Measurements from ENCODE around the gene DNLZ.

Gene DNLZ

GRCh38 chr9:136311051-136312008 is 52.2 kb downstream of the DNLZ start:
- DNase-seq (ENCODE audit: insufficient read length, low spot score) (peak; percentile 68), FAIRE-seq (no peak)
- no peak for TF ChIP-seq POLR2AphosphoS5 (IDR thresholded peaks at IDR 0.05; ENCODE audit: low read depth, low read length)
- TF ChIP-seq TAF1 (IDR thresholded peaks at IDR 0.05; ENCODE audit: low read depth, low read length): no peak
- TF ChIP-seq SPI1 (IDR thresholded peaks at IDR 0.05; ENCODE audit: low read depth, low read length): no peak
- TF ChIP-seq PAX5 (IDR thresholded peaks at IDR 0.05; ENCODE audit: insufficient read depth, low read length, severe bottlenecking): no peak
- no peak for TF ChIP-seq POLR2A (IDR thresholded peaks at IDR 0.05; ENCODE audit: low read depth, low read length)
- TF ChIP-seq POU2F2 (IDR thresholded peaks at IDR 0.05; ENCODE audit: low read depth, low read length): no peak

GRCh38 chr9:136310273-136311030 is 53.1 kb downstream of the DNLZ start:
- no peak for FAIRE-seq
- DNase-seq (ENCODE audit: insufficient read length, low spot score): no peak
- TF ChIP-seq POU2F2 (IDR thresholded peaks at IDR 0.05; ENCODE audit: low read depth, low read length) (no peak), TAF1 (IDR thresholded peaks at IDR 0.05; ENCODE audit: low read depth, low read length) (no peak), PAX5 (IDR thresholded peaks at IDR 0.05; ENCODE audit: insufficient read depth, low read length, severe bottlenecking) (no peak), SPI1 (IDR thresholded peaks at IDR 0.05; ENCODE audit: low read depth, low read length) (no peak), POLR2AphosphoS5 (IDR thresholded peaks at IDR 0.05; ENCODE audit: low read depth, low read length) (no peak), POLR2A (IDR thresholded peaks at IDR 0.05; ENCODE audit: low read depth, low read length) (no peak)

GRCh38 chr9:136309806-136310220 is 53.7 kb downstream of the DNLZ start:
- no peak for TF ChIP-seq POLR2AphosphoS5 (IDR thresholded peaks at IDR 0.05; ENCODE audit: low read depth, low read length)
- TF ChIP-seq TAF1 (IDR thresholded peaks at IDR 0.05; ENCODE audit: low read depth, low read length): no peak
- no peak for TF ChIP-seq SPI1 (IDR thresholded peaks at IDR 0.05; ENCODE audit: low read depth, low read length)
- TF ChIP-seq POU2F2 (IDR thresholded peaks at IDR 0.05; ENCODE audit: low read depth, low read length): no peak
- no peak for TF ChIP-seq PAX5 (IDR thresholded peaks at IDR 0.05; ENCODE audit: insufficient read depth, low read length, severe bottlenecking)
- TF ChIP-seq POLR2A (IDR thresholded peaks at IDR 0.05; ENCODE audit: low read depth, low read length): no peak
- no peak for DNase-seq (ENCODE audit: insufficient read length, low spot score)
- FAIRE-seq: no peak

All from GM12891 (cell line).